AG09319 (cell line): ENCODE measurements around the gene FASLG.

Source experiments
- DNase-seq: peaks from one replicate; pipeline ENCODE4 v3.0.0-alpha.2; 2010; ENCODE audit warnings: low read depth; ENCODE audit errors: extremely low read depth
- CTCF ChIP-seq: IDR thresholded peaks from 2 replicates; pipeline ENCODE4 v1.5.1; 2011; ENCODE audit warnings: low read depth, mild to moderate bottlenecking, inconsistent platforms, low read length, moderate library complexity

FASLG gene

GRCh38 chr1:172623748-172624147 lies 35.2 kb upstream of the FASLG start:
- DNase-seq: no peak
- TF ChIP-seq CTCF: no peak

GRCh38 chr1:172626845-172627244 lies 32.1 kb upstream of the FASLG start:
- no peak for TF ChIP-seq CTCF
- no peak for DNase-seq

- TF ChIP-seq CTCF: no peak
- DNase-seq: no peak
Observed at GRCh38 chr1:172627702-172628101, 31.2 kb upstream of the FASLG start.

GRCh38 chr1:172628401-172628800 lies 30.5 kb upstream of the FASLG start:
- no peak for TF ChIP-seq CTCF
- DNase-seq: no peak

- no peak for DNase-seq
- no peak for TF ChIP-seq CTCF
Observed at GRCh38 chr1:172629170-172629569, 29.7 kb upstream of the FASLG start.

GRCh38 chr1:172629638-172630037 lies 29.3 kb upstream of the FASLG start:
- TF ChIP-seq CTCF: no peak
- DNase-seq: no peak

GRCh38 chr1:172630056-172630818 lies 28.7 kb upstream of the FASLG start:
- DNase-seq: no peak
- no peak for TF ChIP-seq CTCF
